Measurements from ENCODE around the gene CCND2. TPM values are rescaled to one million over a fixed set of nuclear protein-coding genes. Genes with fewer than 3 reads are reported as not detected.
A peak's percentile ranks its signal among the peaks of the same experiment; 100 is the strongest.

Gene CCND2
- total RNA-seq, 2 experiments from 2014 or later = 357 to 369 TPM

- H3K9me3 Mint-ChIP-seq (ENCODE audit: low read depth) = peaks cover 8% of the 10 kb centered on the region
- no peak overlapping the region for H3K27ac Mint-ChIP-seq
- intact Hi-C loops (cut with DNase I, micrococcal nuclease) = no loop called here
- POLR2A ChIA-PET = no interaction called here
- no peak overlapping the region for H3K4me3 Mint-ChIP-seq
- H3K27me3 Mint-ChIP-seq = peaks cover 4% of the 10 kb centered on the region
- CTCF ChIA-PET = interaction anchor here (0.6 to 2.3 kb wide), 6 partner anchors 11 to 372 kb away, joined by 3 to 10 read pairs (median 4); no protein-coding TSS in a partner anchor
- ATAC-seq (peak; percentile 63), DNase-seq (no peak)
- peaks cover 18% of the 10 kb centered on the region for H3K4me1 Mint-ChIP-seq
- H3K36me3 Mint-ChIP-seq (ENCODE audit: low read depth) = peaks cover 2% of the 10 kb centered on the region
Observed at GRCh38 chr12:4257442-4257841, 16.1 kb upstream of the CCND2 start.

DNA sequence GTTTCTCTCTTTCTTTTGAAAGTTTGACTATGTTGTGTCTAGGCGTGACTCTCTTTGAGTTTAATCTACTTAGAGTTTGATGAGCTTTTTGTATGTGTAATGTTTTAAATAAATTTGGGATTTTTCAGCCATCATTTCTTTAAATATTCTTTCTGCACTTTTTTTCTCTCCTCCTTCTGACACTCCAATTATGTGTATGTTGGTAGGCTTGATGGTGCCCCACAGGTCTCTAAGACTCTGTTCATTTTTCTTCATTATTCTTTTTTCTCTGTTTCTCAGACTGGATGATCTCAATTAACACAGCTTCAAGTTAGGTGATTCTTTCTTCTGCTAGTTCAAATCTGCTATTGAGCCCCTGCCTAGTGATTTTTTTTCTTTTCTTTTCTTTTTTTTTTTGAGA, 14.5 kb upstream of the CCND2 start:
- peaks cover 2% of the 10 kb centered on the region for H3K36me3 Mint-ChIP-seq (ENCODE audit: low read depth)
- ATAC-seq (no peak), DNase-seq (no peak)
- intact Hi-C loops (cut with DNase I, micrococcal nuclease) = no loop called here
- ChIA-PET POLR2A (no interaction called here), CTCF (interaction anchor here (2.3 kb wide), 1 partner anchor 18 kb away, joined by 10 read pairs; no protein-coding TSS in a partner anchor)
- peaks cover 18% of the 10 kb centered on the region for H3K4me1 Mint-ChIP-seq
- no peaks in the 10 kb centered on the region for H3K27me3 Mint-ChIP-seq
- no peak overlapping the region for H3K27ac Mint-ChIP-seq
- no peak overlapping the region for H3K4me3 Mint-ChIP-seq
- peaks cover 8% of the 10 kb centered on the region for H3K9me3 Mint-ChIP-seq (ENCODE audit: low read depth)

DNA sequence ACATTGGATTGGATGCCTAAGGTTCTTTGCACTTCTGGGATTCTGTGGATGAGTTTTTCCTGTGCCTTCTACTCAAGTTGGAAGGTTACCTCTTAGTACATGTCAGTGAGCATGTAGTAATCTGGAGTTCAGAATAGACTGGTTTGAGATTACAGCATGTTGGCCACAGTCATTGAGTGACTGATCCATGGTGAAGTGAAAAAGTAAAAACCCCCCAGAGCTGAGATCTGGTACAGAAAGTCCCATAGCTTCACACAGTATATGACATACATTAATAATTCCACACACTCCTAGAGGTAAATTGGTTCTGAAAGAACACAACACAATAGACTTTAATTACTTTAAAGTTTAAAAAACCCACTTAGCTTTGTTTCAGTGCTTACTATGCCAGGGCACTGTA, 11.9 kb upstream of the CCND2 start:
- H3K9me3 Mint-ChIP-seq (ENCODE audit: low read depth) = peaks cover 8% of the 10 kb centered on the region
- H3K27ac Mint-ChIP-seq = peak overlapping the region; percentile 43
- intact Hi-C loops (cut with DNase I, micrococcal nuclease) = no loop called here
- ChIA-PET POLR2A (no interaction called here), CTCF (interaction anchor here (0.8 to 1.2 kb wide), 3 partner anchors 15 to 154 kb away, joined by 3 to 10 read pairs (median 3); no protein-coding TSS in a partner anchor)
- H3K27me3 Mint-ChIP-seq = no peaks in the 10 kb centered on the region
- H3K36me3 Mint-ChIP-seq (ENCODE audit: low read depth) = peaks cover 2% of the 10 kb centered on the region
- H3K4me3 Mint-ChIP-seq = no peak overlapping the region
- H3K4me1 Mint-ChIP-seq = peaks cover 11% of the 10 kb centered on the region
- peak; percentile 77 for ATAC-seq
- no peak for DNase-seq

GRCh38 chr12:4265280-4265679, 8.3 kb upstream of the CCND2 start:
- Mint-ChIP-seq H3K27me3 (no peaks in the 10 kb centered on the region), H3K4me3 (no peak overlapping the region), H3K4me1 (peaks cover 22% of the 10 kb centered on the region), H3K36me3 (ENCODE audit: low read depth) (no peaks in the 10 kb centered on the region), H3K9me3 (ENCODE audit: low read depth) (no peaks in the 10 kb centered on the region), H3K27ac (no peak overlapping the region)
- ChIA-PET CTCF (no interaction called here), POLR2A (no interaction called here)
- intact Hi-C loops (cut with DNase I, micrococcal nuclease) = no loop called here
- DNase-seq (no peak), ATAC-seq (no peak)

DNA sequence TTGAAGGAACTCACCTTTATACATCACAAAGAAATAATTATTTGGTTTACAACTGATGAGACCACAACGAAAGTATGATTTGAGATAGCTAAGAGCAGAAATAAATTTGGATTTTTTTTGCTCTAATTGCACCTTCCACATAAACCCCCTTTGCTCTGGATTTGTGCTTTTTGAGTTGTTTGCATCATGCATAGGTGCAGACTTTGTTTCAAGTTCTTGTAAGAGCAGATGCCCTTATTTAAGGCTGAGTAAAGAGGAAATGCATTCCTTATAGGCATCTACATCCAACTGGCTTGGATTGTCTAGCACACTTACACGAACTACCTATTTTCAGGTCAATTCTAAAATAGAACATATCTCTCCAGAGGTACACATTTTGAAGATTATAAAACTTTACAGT, 6.6 kb upstream of the CCND2 start:
- no peaks in the 10 kb centered on the region for H3K27me3 Mint-ChIP-seq
- intact Hi-C loops (cut with DNase I, micrococcal nuclease) = no loop called here
- H3K9me3 Mint-ChIP-seq (ENCODE audit: low read depth) = no peaks in the 10 kb centered on the region
- no peak for DNase-seq
- H3K4me3 Mint-ChIP-seq = no peak overlapping the region
- no peak for ATAC-seq
- ChIA-PET POLR2A (no interaction called here), CTCF (interaction anchor here (1.4 to 3.1 kb wide), 3 partner anchors 10 to 382 kb away, joined by 7 to 20 read pairs (median 9); no protein-coding TSS in a partner anchor)
- H3K27ac Mint-ChIP-seq = no peak overlapping the region
- no peaks in the 10 kb centered on the region for H3K36me3 Mint-ChIP-seq (ENCODE audit: low read depth)
- H3K4me1 Mint-ChIP-seq = peaks cover 18% of the 10 kb centered on the region

DNA sequence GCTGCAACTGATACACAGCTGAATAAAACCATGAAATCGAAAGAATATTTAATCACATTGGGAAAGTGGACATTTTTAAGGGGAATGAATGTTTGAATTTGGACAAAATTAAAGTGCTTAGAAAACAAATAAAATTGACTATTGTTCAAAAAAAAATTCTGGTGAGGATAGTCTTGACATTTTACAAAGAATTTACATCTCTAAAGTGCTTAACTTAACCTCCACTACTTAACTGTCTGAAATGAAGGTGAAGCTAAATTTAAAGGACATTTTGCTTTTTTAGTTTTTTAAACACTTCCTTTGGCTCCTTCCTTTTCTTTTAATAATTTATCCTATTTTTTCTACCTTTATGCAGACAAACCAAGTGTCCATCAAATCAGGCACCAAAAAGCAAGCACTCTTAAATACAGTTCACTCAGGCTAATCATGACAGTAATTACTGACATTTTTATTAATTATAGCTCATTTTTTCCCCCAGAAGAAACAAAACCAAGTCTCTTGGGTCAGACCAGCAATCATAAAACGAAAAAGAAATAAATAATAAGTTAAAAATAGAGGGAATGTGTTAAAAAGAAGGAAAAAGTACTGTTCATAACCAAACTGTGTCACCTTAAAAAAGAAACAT, 5.7 kb upstream of the CCND2 start:
- Mint-ChIP-seq H3K9me3 (ENCODE audit: low read depth) (no peaks in the 10 kb centered on the region), H3K27me3 (no peaks in the 10 kb centered on the region), H3K4me1 (peaks cover 22% of the 10 kb centered on the region), H3K36me3 (ENCODE audit: low read depth) (peaks cover 1% of the 10 kb centered on the region), H3K4me3 (peak overlapping the region; percentile 95), H3K27ac (peak overlapping the region; percentile 100)
- POLR2A ChIA-PET = interaction anchor here (0.7 to 2.2 kb wide), 7 partner anchors 9 to 276 kb away, joined by 3 to 14 read pairs (median 3); no protein-coding TSS in a partner anchor
- CTCF ChIA-PET = interaction anchor here (0.8 to 3.1 kb wide), 10 partner anchors 9 to 383 kb away, joined by 3 to 20 read pairs (median 6); no protein-coding TSS in a partner anchor
- no peak for DNase-seq
- no peak for ATAC-seq
- intact Hi-C loops (cut with DNase I, micrococcal nuclease) = loop anchor here (1.0 to 2.0 kb wide), 4 partner anchors 9 to 515 kb away; partner anchors contain the start of genes CRACR2A (in 1 of the 2) and TIGAR (in 1 of the 2)

GRCh38 chr12:4268329-4269181, 5.0 kb upstream of the CCND2 start:
- peaks cover 23% of the 10 kb centered on the region for H3K4me1 Mint-ChIP-seq
- ATAC-seq = no peak
- no peaks in the 10 kb centered on the region for H3K27me3 Mint-ChIP-seq
- H3K27ac Mint-ChIP-seq = peak overlapping the region; percentile 100
- no peaks in the 10 kb centered on the region for H3K9me3 Mint-ChIP-seq (ENCODE audit: low read depth)
- intact Hi-C loops (cut with DNase I, micrococcal nuclease) = loop anchor here (1.0 to 2.0 kb wide), 9 partner anchors 9 to 516 kb away; partner anchors contain the start of genes CRACR2A (in 1 of the 2), PARP11 (in 1 of the 2), RAD51AP1 (in 1 of the 2) and TIGAR (in 1 of the 2)
- DNase-seq = peak; percentile 55
- peak overlapping the region; percentile 95 for H3K4me3 Mint-ChIP-seq
- H3K36me3 Mint-ChIP-seq (ENCODE audit: low read depth) = peaks cover 2% of the 10 kb centered on the region
- ChIA-PET POLR2A (interaction anchor here (0.6 to 2.2 kb wide), 14 partner anchors 8 to 277 kb away, joined by 3 to 14 read pairs (median 3); no protein-coding TSS in a partner anchor), CTCF (interaction anchor here (0.7 to 3.1 kb wide), 13 partner anchors 8 to 383 kb away, joined by 3 to 20 read pairs (median 5); no protein-coding TSS in a partner anchor)

GRCh38 chr12:4269279-4269991, 4.1 kb upstream of the CCND2 start:
- no peaks in the 10 kb centered on the region for H3K9me3 Mint-ChIP-seq (ENCODE audit: low read depth)
- intact Hi-C loops (cut with DNase I, micrococcal nuclease) = loop anchor here (1.0 to 2.0 kb wide), 8 partner anchors 51 to 517 kb away; partner anchors contain the start of genes CRACR2A (in 1 of the 2), PARP11 (in 1 of the 2), RAD51AP1 (in 1 of the 2) and TIGAR (in 1 of the 2)
- H3K36me3 Mint-ChIP-seq (ENCODE audit: low read depth) = peaks cover 8% of the 10 kb centered on the region
- H3K4me1 Mint-ChIP-seq = peaks cover 23% of the 10 kb centered on the region
- peak; percentile 14 for ATAC-seq
- H3K27ac Mint-ChIP-seq = peak overlapping the region; percentile 100
- CTCF ChIA-PET = interaction anchor here (0.7 to 3.1 kb wide), 7 partner anchors 8 to 162 kb away, joined by 4 to 20 read pairs (median 5); no protein-coding TSS in a partner anchor
- POLR2A ChIA-PET = interaction anchor here (0.6 to 2.2 kb wide), 8 partner anchors 9 to 204 kb away, joined by 3 to 14 read pairs (median 4); no protein-coding TSS in a partner anchor
- H3K27me3 Mint-ChIP-seq = no peaks in the 10 kb centered on the region
- peak; percentile 97 for DNase-seq
- peak overlapping the region; percentile 95 for H3K4me3 Mint-ChIP-seq

- Mint-ChIP-seq H3K9me3 (ENCODE audit: low read depth) (no peaks in the 10 kb centered on the region), H3K4me3 (peak overlapping the region; percentile 95)
Observed at GRCh38 chr12:4270016-4270830, 3.3 kb upstream of the CCND2 start.

More at GRCh38 chr12:4270016-4270830, 3.3 kb upstream of the CCND2 start:
- no peak for ATAC-seq
- peak overlapping the region; percentile 100 for H3K27ac Mint-ChIP-seq
- DNase-seq = peak; percentile 71
- H3K4me1 Mint-ChIP-seq = peaks cover 23% of the 10 kb centered on the region
- ChIA-PET POLR2A (interaction anchor here (0.9 to 2.3 kb wide), 6 partner anchors 13 to 134 kb away, joined by 3 to 16 read pairs (median 5); no protein-coding TSS in a partner anchor), CTCF (interaction anchor here (0.7 to 1.5 kb wide), 4 partner anchors 10 to 127 kb away, joined by 3 to 4 read pairs (median 3); no protein-coding TSS in a partner anchor)
- no peaks in the 10 kb centered on the region for H3K27me3 Mint-ChIP-seq
- H3K36me3 Mint-ChIP-seq (ENCODE audit: low read depth) = peaks cover 16% of the 10 kb centered on the region
- intact Hi-C loops (cut with DNase I, micrococcal nuclease) = no loop called here

Data from activated CD4-positive, alpha-beta T cell treated with anti-CD3 and anti-CD28 coated beads for 36 hours (primary cell).